MCF 10A (cell line): Measurements from ENCODE around the gene GRIA1. TPM values are rescaled to one million over a fixed set of nuclear protein-coding genes. Genes with fewer than 3 reads are reported as not detected.

ENCODE experiments used
- BruUV-seq: library from RNA; stranded (reverse); fragments of 400-500 nt; replicated peaks from 2 replicates; lab custom pipeline; 2021; lab: Mats Ljungman, UMichigan
- CTCF ChIA-PET: fragments of 300-600 bp; sonication (Branson Sonifier 250); formaldehyde crosslinking; extraction: SDS; loops from one replicate; lab custom pipeline; 2021; ENCODE audit warnings: antibody characterized with exemption, inconsistent platforms; lab: Yijun Ruan, JAX
- POLR2A ChIA-PET: fragments of 300-600, 350-650 bp; sonication (Branson Sonifier 250); formaldehyde crosslinking; extraction: SDS; loops from one replicate; lab custom pipeline; 2020; ENCODE audit warnings: antibody characterized with exemption, inconsistent platforms; lab: Yijun Ruan, JAX
- DNase-seq: peaks from one replicate; pipeline ENCODE4 v3.0.0-alpha.2; 2018; ENCODE audit not compliant: unreplicated experiment
- H3K27ac Mint-ChIP-seq: one replicate; pipeline ENCODE4 v1.8.0; 2022; ENCODE audit warnings: mild to moderate bottlenecking, low read depth, mixed read lengths; ENCODE audit not compliant: unreplicated experiment
- H3K27me3 Mint-ChIP-seq: one replicate; pipeline ENCODE4 v1.8.0; 2022; ENCODE audit warnings: mixed read lengths; ENCODE audit not compliant: insufficient read depth, unreplicated experiment
- H3K36me3 Mint-ChIP-seq: one replicate; pipeline ENCODE4 v1.8.0; 2022; ENCODE audit warnings: mild to moderate bottlenecking, moderate library complexity, mixed read lengths; ENCODE audit not compliant: insufficient read depth, unreplicated experiment
- H3K4me1 Mint-ChIP-seq: one replicate; pipeline ENCODE4 v1.8.0; 2022; ENCODE audit warnings: mixed read lengths; ENCODE audit not compliant: insufficient read depth, unreplicated experiment
- H3K4me3 Mint-ChIP-seq: one replicate; pipeline ENCODE4 v1.8.0; 2022; ENCODE audit warnings: mild to moderate bottlenecking, moderate library complexity, mixed read lengths; ENCODE audit not compliant: unreplicated experiment
- H3K9me3 Mint-ChIP-seq: one replicate; pipeline ENCODE4 v1.8.0; 2022; ENCODE audit warnings: mixed read lengths; ENCODE audit not compliant: unreplicated experiment
- intact Hi-C: fragments of 100-400 bp; cut with micrococcal nuclease; formaldehyde crosslinking; loops from 2 replicates; pipeline ENCODE4 v1.14.1; 2022
- total RNA-seq: library from RNA; stranded (reverse); gene quantifications from 2 replicates; pipeline ENCODE4 v1.2.3, GENCODE V29; 2022
- TF ChIP-seq, protein P1 (sequence below): fragments of 200-600 bp; IDR thresholded peaks from one replicate; pipeline ENCODE4 v1.8.0; 2022; ENCODE audit warnings: antibody characterized with exemption, mild to moderate bottlenecking; ENCODE audit not compliant: unreplicated experiment

Gene GRIA1
- total RNA-seq, 1 experiment from 2014 or later: not detected

GRCh38 chr5:153517241-153517611, 26.8 kb downstream of the GRIA1 start:
- no peak overlapping the region for H3K4me3 Mint-ChIP-seq
- H3K36me3 Mint-ChIP-seq: no peaks in the 10 kb centered on the region
- peaks cover 5% of the 10 kb centered on the region for H3K4me1 Mint-ChIP-seq
- no peaks in the 10 kb centered on the region for H3K27me3 Mint-ChIP-seq
- no TSS peak for BruUV-seq
- peaks cover 11% of the 10 kb centered on the region for H3K9me3 Mint-ChIP-seq
- TF ChIP-seq, protein P1, sequence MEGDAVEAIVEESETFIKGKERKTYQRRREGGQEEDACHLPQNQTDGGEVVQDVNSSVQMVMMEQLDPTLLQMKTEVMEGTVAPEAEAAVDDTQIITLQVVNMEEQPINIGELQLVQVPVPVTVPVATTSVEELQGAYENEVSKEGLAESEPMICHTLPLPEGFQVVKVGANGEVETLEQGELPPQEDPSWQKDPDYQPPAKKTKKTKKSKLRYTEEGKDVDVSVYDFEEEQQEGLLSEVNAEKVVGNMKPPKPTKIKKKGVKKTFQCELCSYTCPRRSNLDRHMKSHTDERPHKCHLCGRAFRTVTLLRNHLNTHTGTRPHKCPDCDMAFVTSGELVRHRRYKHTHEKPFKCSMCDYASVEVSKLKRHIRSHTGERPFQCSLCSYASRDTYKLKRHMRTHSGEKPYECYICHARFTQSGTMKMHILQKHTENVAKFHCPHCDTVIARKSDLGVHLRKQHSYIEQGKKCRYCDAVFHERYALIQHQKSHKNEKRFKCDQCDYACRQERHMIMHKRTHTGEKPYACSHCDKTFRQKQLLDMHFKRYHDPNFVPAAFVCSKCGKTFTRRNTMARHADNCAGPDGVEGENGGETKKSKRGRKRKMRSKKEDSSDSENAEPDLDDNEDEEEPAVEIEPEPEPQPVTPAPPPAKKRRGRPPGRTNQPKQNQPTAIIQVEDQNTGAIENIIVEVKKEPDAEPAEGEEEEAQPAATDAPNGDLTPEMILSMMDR: no peak
- DNase-seq: no peak
- ChIA-PET CTCF (interaction anchor here (0.6 to 1.3 kb wide), 3 partner anchors 21 to 448 kb away, joined by 3 to 4 read pairs (median 3); no protein-coding TSS in a partner anchor), POLR2A (no interaction called here)
- intact Hi-C loops: no loop called here
- H3K27ac Mint-ChIP-seq: no peak overlapping the region

DNA sequence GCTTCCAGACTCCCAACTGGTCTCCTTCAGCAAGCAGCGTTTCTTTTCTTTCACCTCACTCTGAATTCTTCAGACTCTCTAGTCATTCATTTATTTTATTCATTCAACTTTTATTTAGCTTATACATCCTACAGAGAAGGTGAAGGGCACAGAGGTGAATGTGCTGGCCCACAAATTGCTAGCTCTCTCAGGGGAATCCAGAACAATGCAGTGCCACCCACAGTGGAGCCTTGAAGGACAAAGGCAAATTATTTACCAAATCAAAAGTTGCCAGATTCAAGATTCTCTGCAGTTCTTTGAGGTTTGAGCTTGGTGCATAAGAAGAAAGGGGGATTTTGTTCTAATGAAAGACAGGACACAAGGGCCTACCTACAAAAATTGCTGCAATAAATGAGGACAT, 29.7 kb downstream of the GRIA1 start:
- Mint-ChIP-seq H3K36me3 (no peaks in the 10 kb centered on the region), H3K27ac (no peak overlapping the region), H3K4me3 (no peak overlapping the region), H3K4me1 (peaks cover 18% of the 10 kb centered on the region), H3K9me3 (no peaks in the 10 kb centered on the region), H3K27me3 (no peaks in the 10 kb centered on the region)
- no peak for DNase-seq
- ChIA-PET POLR2A (no interaction called here), CTCF (interaction anchor here (0.5 to 3.2 kb wide), 7 partner anchors 10 to 781 kb away, joined by 3 to 15 read pairs (median 3); no protein-coding TSS in a partner anchor)
- intact Hi-C loops: no loop called here
- BruUV-seq: no TSS peak
- TF ChIP-seq, protein P1: no peak

DNA sequence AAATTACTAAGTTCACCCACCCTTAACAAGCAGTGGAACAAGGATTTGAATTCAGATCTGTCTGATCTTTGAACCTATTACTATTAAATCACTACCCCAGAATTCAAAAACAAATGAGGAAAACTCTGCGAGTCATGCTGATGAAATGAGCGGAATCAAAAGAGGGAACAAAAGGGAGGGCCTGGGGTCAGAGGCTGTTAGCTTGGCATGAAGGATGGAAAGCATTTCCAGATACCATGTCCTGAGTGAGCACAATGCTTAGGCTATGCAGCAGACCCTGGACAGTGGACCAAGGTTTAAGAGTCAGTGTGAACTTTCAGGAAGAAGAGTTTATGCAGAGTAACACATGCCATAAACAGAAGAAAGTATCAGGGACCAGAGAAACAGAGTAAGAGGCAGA, 30.5 kb downstream of the GRIA1 start:
- CTCF ChIA-PET: interaction anchor here (0.7 to 3.2 kb wide), 7 partner anchors 14 to 781 kb away, joined by 3 to 15 read pairs (median 3); no protein-coding TSS in a partner anchor
- BruUV-seq: no TSS peak

DNA sequence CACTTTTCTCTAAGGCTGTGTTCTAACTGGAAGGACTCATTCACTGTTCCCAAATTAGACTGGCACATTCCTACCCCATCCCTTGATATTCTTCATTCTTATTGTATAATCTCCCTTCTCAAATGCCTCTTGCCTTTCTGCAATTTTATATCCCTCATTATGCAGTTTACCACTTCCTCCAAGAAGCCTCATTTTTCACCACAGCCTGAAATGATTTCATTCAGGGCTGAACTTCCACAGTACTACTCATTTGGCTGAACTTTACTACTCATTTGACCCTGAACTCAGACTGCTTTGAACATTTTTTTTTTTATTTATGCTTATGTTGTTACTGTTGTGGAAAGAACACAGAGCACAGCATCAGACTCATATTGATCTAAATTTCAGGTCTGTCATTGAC, 32.7 kb downstream of the GRIA1 start:
- ChIA-PET CTCF (interaction anchor here (0.6 to 2.0 kb wide), 4 partner anchors 27 to 553 kb away, joined by 3 to 9 read pairs (median 4); no protein-coding TSS in a partner anchor), POLR2A (interaction anchor here (0.6 to 1.7 kb wide), 4 partner anchors 16 to 332 kb away, joined by 3 to 14 read pairs (median 3); no protein-coding TSS in a partner anchor)
- intact Hi-C loops: no loop called here
- no TSS peak for BruUV-seq
- H3K27me3 Mint-ChIP-seq: no peaks in the 10 kb centered on the region
- no peaks in the 10 kb centered on the region for H3K9me3 Mint-ChIP-seq
- H3K27ac Mint-ChIP-seq: no peak overlapping the region
- no peak overlapping the region for H3K4me3 Mint-ChIP-seq
- no peaks in the 10 kb centered on the region for H3K36me3 Mint-ChIP-seq
- peaks cover 15% of the 10 kb centered on the region for H3K4me1 Mint-ChIP-seq
- TF ChIP-seq, protein P1: no peak
- no peak for DNase-seq

More for the DNA sequence above, 30.5 kb downstream of the GRIA1 start:
- TF ChIP-seq, protein P1: no peak
- no peak for DNase-seq
- H3K4me1 Mint-ChIP-seq: peaks cover 15% of the 10 kb centered on the region
- intact Hi-C loops: no loop called here
- no peak overlapping the region for H3K4me3 Mint-ChIP-seq
- POLR2A ChIA-PET: interaction anchor here (0.8 to 1.2 kb wide), 2 partner anchors 12 to 34 kb away, joined by 3 to 5 read pairs; no protein-coding TSS in a partner anchor
- no peaks in the 10 kb centered on the region for H3K9me3 Mint-ChIP-seq
- H3K27me3 Mint-ChIP-seq: no peaks in the 10 kb centered on the region
- no peak overlapping the region for H3K27ac Mint-ChIP-seq
- H3K36me3 Mint-ChIP-seq: no peaks in the 10 kb centered on the region
